ENCODE data around the gene FAM131C. TPM values are rescaled to one million over a fixed set of nuclear protein-coding genes. Genes with fewer than 3 reads are reported as not detected.

The FAM131C gene
- total and polyA plus RNA-seq, 2 donors (not counting 1 experiment from before 2014, with no cell fraction given), result 0.34 to 0.50 TPM

- Histone ChIP-seq H3K36me3 (ENCODE audit: control insufficient read depth, insufficient read depth, low read length) (no peaks in the 10 kb centered on the region), H3K79me2 (ENCODE audit: control insufficient read depth, insufficient read depth, low read length) (no peaks in the 10 kb centered on the region), H3K27me3 (ENCODE audit: control insufficient read depth, insufficient read depth, low read length) (peaks cover 3% of the 10 kb centered on the region), H4K20me1 (ENCODE audit: control insufficient read depth, extremely low read depth, insufficient read depth, low read length) (no peaks in the 10 kb centered on the region), H3K4me3 (replicated peaks in 1 of 4; ENCODE audit: control extremely low read depth in 1 of 4, insufficient read depth in 1 of 4, low read depth in 3 of 4, low read length in 4 of 4) (no peak overlapping the region), H3K27ac (ENCODE audit: insufficient read depth, low read length) (no peak overlapping the region), H3K9me3 (ENCODE audit: control insufficient read depth, insufficient read depth, low read depth, low read length) (no peaks in the 10 kb centered on the region), H3K4me1 (ENCODE audit: control insufficient read depth, extremely low read depth, insufficient read depth, low read length) (no peaks in the 10 kb centered on the region), H3K9ac (ENCODE audit: insufficient read depth, low read length) (no peak overlapping the region), H3K4me2 (ENCODE audit: extremely low read depth, insufficient read depth, low read length) (no peak overlapping the region), H2AFZ (ENCODE audit: low read length) (no peak overlapping the region)
- no peak for DNase-seq (ENCODE audit: low read depth in 2 of 2)
- TF ChIP-seq CTCF (conservative IDR thresholded peaks at IDR 0.05 in 1 of 2, IDR thresholded peaks at IDR 0.05 in 1 of 2; ENCODE audit: low read depth in 1 of 2, low read length in 2 of 2) (no peak), EZH2 (IDR thresholded peaks at IDR 0.05; ENCODE audit: low read length, missing control alignments) (no peak)
These were observed 28.2 kb upstream of the FAM131C start for GRCh38 chr1:16101623-16102022.

- no peak overlapping the region for H3K27ac ChIP-seq (ENCODE audit: insufficient read depth, low read length)
- TF ChIP-seq CTCF (conservative IDR thresholded peaks at IDR 0.05 in 1 of 2, IDR thresholded peaks at IDR 0.05 in 1 of 2; ENCODE audit: low read depth in 1 of 2, low read length in 2 of 2) (no peak), EZH2 (IDR thresholded peaks at IDR 0.05; ENCODE audit: low read length, missing control alignments) (no peak)
- H4K20me1 ChIP-seq (ENCODE audit: control insufficient read depth, extremely low read depth, insufficient read depth, low read length), result no peaks in the 10 kb centered on the region
- H3K79me2 ChIP-seq (ENCODE audit: control insufficient read depth, insufficient read depth, low read length), result no peaks in the 10 kb centered on the region
- no peak overlapping the region for H2AFZ ChIP-seq (ENCODE audit: low read length)
- no peaks in the 10 kb centered on the region for H3K36me3 ChIP-seq (ENCODE audit: control insufficient read depth, insufficient read depth, low read length)
- no peak overlapping the region for H3K4me3 ChIP-seq (replicated peaks in 1 of 4; ENCODE audit: control extremely low read depth in 1 of 4, insufficient read depth in 1 of 4, low read depth in 3 of 4, low read length in 4 of 4)
- no peak for DNase-seq (ENCODE audit: low read depth in 2 of 2)
- no peaks in the 10 kb centered on the region for H3K4me1 ChIP-seq (ENCODE audit: control insufficient read depth, extremely low read depth, insufficient read depth, low read length)
- peaks cover 3% of the 10 kb centered on the region for H3K27me3 ChIP-seq (ENCODE audit: control insufficient read depth, insufficient read depth, low read length)
- no peak overlapping the region for H3K9ac ChIP-seq (ENCODE audit: insufficient read depth, low read length)
- H3K9me3 ChIP-seq (ENCODE audit: control insufficient read depth, insufficient read depth, low read depth, low read length), result no peaks in the 10 kb centered on the region
- H3K4me2 ChIP-seq (ENCODE audit: extremely low read depth, insufficient read depth, low read length), result no peak overlapping the region
These were observed 26.0 kb upstream of the FAM131C start for GRCh38 chr1:16099412-16099811.

GRCh38 chr1:16095447-16095846, 22.0 kb upstream of the FAM131C start:
- Histone ChIP-seq H2AFZ (ENCODE audit: low read length) (no peak overlapping the region), H3K79me2 (ENCODE audit: control insufficient read depth, insufficient read depth, low read length) (no peaks in the 10 kb centered on the region)

More at GRCh38 chr1:16095447-16095846, 22.0 kb upstream of the FAM131C start:
- no peak overlapping the region for H3K27ac ChIP-seq (ENCODE audit: insufficient read depth, low read length)
- H3K4me3 ChIP-seq (replicated peaks in 1 of 4; ENCODE audit: control extremely low read depth in 1 of 4, insufficient read depth in 1 of 4, low read depth in 3 of 4, low read length in 4 of 4), result no peak overlapping the region
- no peak for DNase-seq (ENCODE audit: low read depth in 2 of 2)
- H3K36me3 ChIP-seq (ENCODE audit: control insufficient read depth, insufficient read depth, low read length), result no peaks in the 10 kb centered on the region
- H3K4me1 ChIP-seq (ENCODE audit: control insufficient read depth, extremely low read depth, insufficient read depth, low read length), result no peaks in the 10 kb centered on the region
- H4K20me1 ChIP-seq (ENCODE audit: control insufficient read depth, extremely low read depth, insufficient read depth, low read length), result no peaks in the 10 kb centered on the region
- peaks cover 3% of the 10 kb centered on the region for H3K27me3 ChIP-seq (ENCODE audit: control insufficient read depth, insufficient read depth, low read length)
- TF ChIP-seq CTCF (conservative IDR thresholded peaks at IDR 0.05 in 1 of 2, IDR thresholded peaks at IDR 0.05 in 1 of 2; ENCODE audit: low read depth in 1 of 2, low read length in 2 of 2), result no peak
- no peak for TF ChIP-seq EZH2 (IDR thresholded peaks at IDR 0.05; ENCODE audit: low read length, missing control alignments)
- no peak overlapping the region for H3K4me2 ChIP-seq (ENCODE audit: extremely low read depth, insufficient read depth, low read length)
- no peaks in the 10 kb centered on the region for H3K9me3 ChIP-seq (ENCODE audit: control insufficient read depth, insufficient read depth, low read depth, low read length)
- H3K9ac ChIP-seq (ENCODE audit: insufficient read depth, low read length), result no peak overlapping the region

Measured in fibroblast of lung (primary cell).